HL-60 (cell line): ENCODE results near the gene CIRBP.

Experiments used
- SPI1 ChIP-seq: IDR thresholded peaks from 2 replicates; pipeline ENCODE4 v1.6.1; 2012; ENCODE audit warnings: low read depth, mild to moderate bottlenecking, borderline replicate concordance
- TF ChIP-seq, protein P1 (sequence below): IDR thresholded peaks from one replicate; pipeline ENCODE4 v1.5.1; 2011; ENCODE audit warnings: low read length, control low read depth, inconsistent platforms; ENCODE audit not compliant: insufficient read depth

DNA sequence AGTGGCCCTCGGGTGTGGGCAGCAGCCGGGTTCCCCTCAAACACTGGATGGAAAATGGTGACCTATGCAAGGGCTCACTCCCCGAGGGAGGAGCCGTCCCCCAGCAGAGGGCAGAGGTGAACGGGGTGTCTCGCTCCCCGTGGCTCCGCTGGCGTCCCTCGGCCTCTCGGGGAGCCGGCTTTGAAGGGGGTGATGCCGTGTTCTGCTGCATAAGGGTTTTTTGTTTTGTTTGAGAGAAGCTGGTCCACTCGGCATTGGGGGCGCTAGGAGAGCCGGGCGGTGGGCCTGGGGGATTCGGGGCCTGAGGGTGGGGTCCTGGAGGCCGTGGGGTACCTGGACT lies 20.5 kb downstream of the CIRBP start:
- TF ChIP-seq SPI1 = no peak
- TF ChIP-seq, protein P1, sequence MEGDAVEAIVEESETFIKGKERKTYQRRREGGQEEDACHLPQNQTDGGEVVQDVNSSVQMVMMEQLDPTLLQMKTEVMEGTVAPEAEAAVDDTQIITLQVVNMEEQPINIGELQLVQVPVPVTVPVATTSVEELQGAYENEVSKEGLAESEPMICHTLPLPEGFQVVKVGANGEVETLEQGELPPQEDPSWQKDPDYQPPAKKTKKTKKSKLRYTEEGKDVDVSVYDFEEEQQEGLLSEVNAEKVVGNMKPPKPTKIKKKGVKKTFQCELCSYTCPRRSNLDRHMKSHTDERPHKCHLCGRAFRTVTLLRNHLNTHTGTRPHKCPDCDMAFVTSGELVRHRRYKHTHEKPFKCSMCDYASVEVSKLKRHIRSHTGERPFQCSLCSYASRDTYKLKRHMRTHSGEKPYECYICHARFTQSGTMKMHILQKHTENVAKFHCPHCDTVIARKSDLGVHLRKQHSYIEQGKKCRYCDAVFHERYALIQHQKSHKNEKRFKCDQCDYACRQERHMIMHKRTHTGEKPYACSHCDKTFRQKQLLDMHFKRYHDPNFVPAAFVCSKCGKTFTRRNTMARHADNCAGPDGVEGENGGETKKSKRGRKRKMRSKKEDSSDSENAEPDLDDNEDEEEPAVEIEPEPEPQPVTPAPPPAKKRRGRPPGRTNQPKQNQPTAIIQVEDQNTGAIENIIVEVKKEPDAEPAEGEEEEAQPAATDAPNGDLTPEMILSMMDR = no peak
